H7 (cell line): ENCODE results near the gene GATAD2A. TPM values are rescaled to one million over a fixed set of nuclear protein-coding genes. Genes with fewer than 3 reads are reported as not detected.

Experiments
- DNase-seq: peaks from one replicate; pipeline ENCODE4 v3.0.0; 2012
- H3K27me3 ChIP-seq: 2 replicates; pipeline ENCODE4 v1.6.0; 2011; ENCODE audit warnings: mild to moderate bottlenecking, low read length; ENCODE audit not compliant: control insufficient read depth, insufficient read depth
- H3K36me3 ChIP-seq: replicated peaks from 2 replicates; pipeline ENCODE4 v1.5.1; 2011; ENCODE audit warnings: low read length; ENCODE audit not compliant: control insufficient read depth, insufficient read depth
- H3K4me3 ChIP-seq: 2 replicates; pipeline ENCODE4 v1.5.1; 2011; ENCODE audit warnings: low read depth, mild to moderate bottlenecking, control low read depth, low read length, moderate library complexity; ENCODE audit not compliant: insufficient read depth
- total RNA-seq: library from RNA; depleted of rRNA; stranded (reverse); fragments of >200 nt; shearing (Covaris generic); gene quantifications from 2 replicates; pipeline ENCODE4 v1.2.3, GENCODE V29; 2014

The GATAD2A gene
- total RNA-seq, 1 experiment from 2014 or later = 104 TPM

DNA sequence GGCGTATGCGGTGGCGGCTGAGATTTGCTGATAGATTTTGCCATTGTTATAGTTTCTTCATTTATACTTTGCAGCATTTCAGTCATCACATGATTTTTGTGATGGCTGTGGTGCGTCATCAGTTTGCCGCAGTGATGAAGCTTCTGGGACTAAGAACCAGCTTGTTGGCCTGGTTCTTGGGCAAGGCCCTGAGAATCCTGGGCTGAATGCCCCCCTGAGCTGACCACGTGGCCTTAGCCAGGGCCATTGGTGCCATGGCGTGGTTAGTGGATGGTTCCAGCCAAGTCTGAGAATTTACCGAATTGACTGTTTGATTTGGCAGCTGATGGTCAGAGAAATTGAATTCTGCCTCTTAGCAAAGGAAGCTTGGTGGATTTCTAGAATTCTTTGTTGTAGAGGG lies 17.8 kb downstream of the GATAD2A start:
- H3K36me3 ChIP-seq = no peaks in the 10 kb centered on the region
- no peak for DNase-seq

GRCh38 chr19:19425170-19425875 lies 19.8 kb downstream of the GATAD2A start:
- no peaks in the 10 kb centered on the region for H3K36me3 ChIP-seq
- H3K27me3 ChIP-seq = no peaks in the 10 kb centered on the region
- DNase-seq = no peak
- no peak overlapping the region for H3K4me3 ChIP-seq

More for the DNA sequence above, 17.8 kb downstream of the GATAD2A start:
- no peaks in the 10 kb centered on the region for H3K27me3 ChIP-seq
- no peak overlapping the region for H3K4me3 ChIP-seq

DNA sequence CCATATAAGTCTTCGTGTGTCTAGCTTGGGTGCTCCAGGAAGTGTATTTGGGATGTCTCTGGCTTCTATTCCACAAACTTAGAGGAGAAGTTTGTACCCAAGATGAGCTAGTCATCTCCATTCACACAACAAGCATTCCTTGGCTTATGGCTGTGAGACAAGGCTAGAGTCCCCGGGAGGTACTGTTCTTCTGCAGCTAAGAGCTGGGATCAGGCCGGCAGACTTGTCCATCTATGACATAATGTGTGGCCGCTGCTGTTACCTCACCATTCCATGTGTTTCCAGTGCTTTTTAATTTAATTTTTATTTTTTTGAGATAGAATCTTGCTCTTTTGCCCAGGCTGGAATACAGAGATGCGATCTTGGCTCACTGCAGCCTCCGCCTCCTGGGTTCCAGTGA lies 20.7 kb downstream of the GATAD2A start:
- H3K36me3 ChIP-seq = no peaks in the 10 kb centered on the region

GRCh38 chr19:19426799-19427198 lies 21.3 kb downstream of the GATAD2A start:
- DNase-seq = no peak
- Histone ChIP-seq H3K36me3 (no peaks in the 10 kb centered on the region), H3K27me3 (no peaks in the 10 kb centered on the region), H3K4me3 (no peak overlapping the region)

More for the DNA sequence above, 20.7 kb downstream of the GATAD2A start:
- DNase-seq = no peak
- Histone ChIP-seq H3K4me3 (no peak overlapping the region), H3K27me3 (no peaks in the 10 kb centered on the region)

GRCh38 chr19:19427302-19427701 lies 21.8 kb downstream of the GATAD2A start:
- H3K4me3 ChIP-seq = no peak overlapping the region
- no peaks in the 10 kb centered on the region for H3K36me3 ChIP-seq
- no peaks in the 10 kb centered on the region for H3K27me3 ChIP-seq
- DNase-seq = no peak

- DNase-seq = no peak
- H3K36me3 ChIP-seq = no peaks in the 10 kb centered on the region
- H3K4me3 ChIP-seq = no peak overlapping the region
- no peaks in the 10 kb centered on the region for H3K27me3 ChIP-seq
Observed at GRCh38 chr19:19427944-19428343, 22.5 kb downstream of the GATAD2A start.

GRCh38 chr19:19428746-19429145 lies 23.3 kb downstream of the GATAD2A start:
- Histone ChIP-seq H3K36me3 (no peaks in the 10 kb centered on the region), H3K4me3 (no peak overlapping the region), H3K27me3 (no peaks in the 10 kb centered on the region)
- no peak for DNase-seq

DNA sequence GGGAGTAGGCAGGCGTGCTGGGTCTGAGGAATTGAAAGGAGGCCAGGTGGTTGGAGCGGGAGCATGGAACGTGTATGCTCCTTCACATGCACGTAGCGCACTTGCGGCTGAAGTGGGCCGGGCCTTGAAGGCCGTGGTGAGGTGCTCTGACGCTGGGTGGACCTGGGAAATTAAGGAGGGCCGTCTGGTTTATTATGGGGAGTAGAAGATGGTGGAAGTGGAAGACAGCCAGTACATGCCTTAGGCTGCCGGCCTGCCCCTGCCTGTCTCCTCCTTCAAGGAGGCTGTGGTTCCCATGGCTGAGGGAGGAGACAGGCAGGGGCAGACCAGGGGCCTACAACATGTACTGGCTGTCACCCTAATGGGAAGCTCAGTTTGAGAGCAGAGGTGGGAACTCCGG lies 23.9 kb downstream of the GATAD2A start:
- no peaks in the 10 kb centered on the region for H3K27me3 ChIP-seq
- H3K36me3 ChIP-seq = no peaks in the 10 kb centered on the region
- H3K4me3 ChIP-seq = no peak overlapping the region
- DNase-seq = no peak

- Histone ChIP-seq H3K27me3 (no peaks in the 10 kb centered on the region), H3K4me3 (no peak overlapping the region), H3K36me3 (no peaks in the 10 kb centered on the region)
- DNase-seq = no peak
Observed at GRCh38 chr19:19432732-19433131, 27.3 kb downstream of the GATAD2A start.

- H3K27me3 ChIP-seq = no peaks in the 10 kb centered on the region
- no peak for DNase-seq
- H3K4me3 ChIP-seq = no peak overlapping the region
- no peaks in the 10 kb centered on the region for H3K36me3 ChIP-seq
Observed at GRCh38 chr19:19433666-19434213, 28.3 kb downstream of the GATAD2A start.

GRCh38 chr19:19434483-19435045 lies 29.1 kb downstream of the GATAD2A start:
- Histone ChIP-seq H3K27me3 (no peaks in the 10 kb centered on the region), H3K4me3 (no peak overlapping the region), H3K36me3 (no peaks in the 10 kb centered on the region)
- no peak for DNase-seq

- DNase-seq = no peak
- H3K27me3 ChIP-seq = no peaks in the 10 kb centered on the region
- H3K36me3 ChIP-seq = no peaks in the 10 kb centered on the region
- no peak overlapping the region for H3K4me3 ChIP-seq
Observed at GRCh38 chr19:19436137-19436691, 30.7 kb downstream of the GATAD2A start.

DNA sequence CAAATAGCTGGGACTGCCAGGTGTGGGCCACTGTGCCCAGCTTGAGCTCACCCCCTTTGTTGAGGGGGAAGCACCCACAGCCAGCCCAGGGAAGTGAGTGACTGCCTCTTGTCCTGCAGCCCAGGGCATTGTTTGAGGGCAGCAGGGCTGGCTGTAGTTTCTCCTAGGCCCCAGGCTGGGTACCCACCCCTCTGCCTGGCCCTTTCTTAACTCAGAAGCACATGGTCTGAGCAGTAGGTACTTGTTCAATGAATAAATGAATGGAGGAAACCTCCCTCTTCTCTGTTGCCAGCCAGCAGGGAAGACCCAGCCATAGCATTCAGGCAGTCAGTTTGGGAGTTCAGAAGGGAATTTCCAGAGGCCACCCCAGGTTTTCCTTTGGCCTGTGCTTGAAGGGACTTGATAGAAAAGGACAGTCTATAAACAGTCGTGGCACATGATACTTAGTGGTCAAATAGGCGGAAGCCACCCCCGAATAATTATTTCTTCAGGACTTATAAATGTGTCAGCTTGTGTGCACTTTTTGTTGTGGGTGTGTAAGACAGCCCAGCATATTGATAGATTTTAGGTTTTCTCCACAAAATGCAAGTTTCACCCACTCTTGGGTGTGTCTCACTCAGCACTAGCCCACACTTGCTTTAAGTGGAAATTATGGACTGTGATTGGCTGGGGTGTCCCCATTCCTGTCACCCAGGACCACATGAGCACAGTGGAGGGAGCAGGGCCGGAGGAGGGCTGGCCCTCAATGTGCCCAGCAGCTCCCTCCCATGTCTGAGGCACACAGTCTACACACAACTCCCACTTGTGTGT lies 33.1 kb downstream of the GATAD2A start:
- no peak for DNase-seq
- Histone ChIP-seq H3K4me3 (no peak overlapping the region), H3K36me3 (no peaks in the 10 kb centered on the region), H3K27me3 (no peaks in the 10 kb centered on the region)

DNA sequence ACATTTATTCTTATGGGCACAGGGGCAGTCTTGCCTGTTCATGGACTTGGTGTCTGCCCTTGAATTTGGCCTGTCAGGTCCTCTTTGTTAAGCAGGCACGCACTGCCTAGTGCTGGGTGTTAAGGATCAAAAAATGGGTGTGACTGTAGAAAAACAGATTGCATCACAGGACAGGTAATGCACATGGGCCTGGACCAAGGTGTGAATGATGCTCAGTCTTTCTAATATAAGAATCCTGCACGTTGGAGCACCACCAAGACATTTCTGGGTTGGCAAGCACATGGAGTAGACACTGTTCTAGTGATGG lies 33.7 kb downstream of the GATAD2A start:
- H3K27me3 ChIP-seq = no peaks in the 10 kb centered on the region
- H3K36me3 ChIP-seq = no peaks in the 10 kb centered on the region
- no peak for DNase-seq
- H3K4me3 ChIP-seq = no peak overlapping the region

GRCh38 chr19:19443283-19443682 lies 37.8 kb downstream of the GATAD2A start:
- Histone ChIP-seq H3K4me3 (no peak overlapping the region), H3K27me3 (no peaks in the 10 kb centered on the region), H3K36me3 (no peaks in the 10 kb centered on the region)
- no peak for DNase-seq
